GM19351 (cell line): Measurements from ENCODE around the gene MLKL.
"Not testable (repeated sequence)": the region's sequence is repeated elsewhere in the genome, so short reads cannot be mapped to it uniquely, and the experiment has no call there.

Source experiments
- ATAC-seq: cut with Tn5 transposase; IDR thresholded peaks from one replicate; pipeline ENCODE4 v1.9.1; 2021; ENCODE audit warnings: mild to moderate bottlenecking, moderate library complexity; ENCODE audit not compliant: unreplicated experiment

Gene MLKL

DNA sequence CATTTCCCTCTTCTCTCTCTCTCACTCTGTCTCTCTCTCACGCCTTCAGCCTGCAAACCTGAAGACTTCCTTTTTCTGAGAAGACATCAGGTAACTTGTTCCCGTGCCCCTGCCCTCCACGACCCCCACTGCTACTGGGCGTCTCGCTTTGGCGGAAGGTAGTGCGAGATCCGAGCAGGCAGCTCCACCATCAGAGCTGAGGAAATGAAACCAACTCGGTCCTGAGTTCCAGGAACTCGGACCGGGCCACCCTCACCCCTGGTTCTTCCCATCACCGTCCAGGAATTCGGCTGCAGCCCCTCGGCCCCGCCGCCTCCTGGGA is 585 bp downstream of the MLKL start:
- ATAC-seq: no peak

DNA sequence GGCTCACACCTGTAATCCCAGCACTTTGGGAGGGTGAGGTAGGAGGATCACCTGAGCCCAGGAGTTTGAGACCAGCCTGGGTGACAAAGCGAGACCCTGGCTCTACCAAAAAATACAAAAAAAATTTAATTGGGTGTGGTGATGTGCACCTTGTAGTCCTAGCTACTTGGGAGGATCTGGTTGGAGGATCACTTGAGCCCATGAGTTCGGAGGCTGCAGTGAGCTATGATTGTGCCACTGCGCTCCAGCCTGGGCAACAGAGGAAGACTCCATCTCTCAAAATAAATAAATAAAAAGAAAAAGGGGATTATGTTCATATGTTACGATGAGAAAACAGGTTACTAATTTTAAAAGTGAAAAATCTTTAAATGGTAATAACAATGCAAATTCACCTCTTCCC is 996 bp downstream of the MLKL start:
- ATAC-seq: no peak

DNA sequence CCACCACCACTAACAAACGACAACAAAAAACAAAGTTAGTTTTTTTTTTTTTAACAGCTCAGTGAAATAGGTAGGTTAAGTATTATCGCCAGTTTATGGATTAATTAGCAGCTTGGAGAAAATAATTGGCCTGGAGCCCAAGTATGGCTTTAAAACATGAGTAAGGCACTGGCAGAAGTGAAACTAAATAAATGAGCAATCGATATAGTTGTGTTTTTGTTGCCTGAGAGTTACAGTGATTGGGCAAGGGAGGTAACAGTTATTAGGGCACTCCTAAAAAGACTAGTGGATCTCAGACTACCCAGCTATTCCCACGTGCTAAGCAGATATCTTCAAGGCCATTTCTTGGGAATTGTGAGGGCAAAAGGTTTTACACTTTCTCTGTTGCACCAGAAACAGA is 2.4 kb downstream of the MLKL start:
- ATAC-seq: peak; percentile 21

DNA sequence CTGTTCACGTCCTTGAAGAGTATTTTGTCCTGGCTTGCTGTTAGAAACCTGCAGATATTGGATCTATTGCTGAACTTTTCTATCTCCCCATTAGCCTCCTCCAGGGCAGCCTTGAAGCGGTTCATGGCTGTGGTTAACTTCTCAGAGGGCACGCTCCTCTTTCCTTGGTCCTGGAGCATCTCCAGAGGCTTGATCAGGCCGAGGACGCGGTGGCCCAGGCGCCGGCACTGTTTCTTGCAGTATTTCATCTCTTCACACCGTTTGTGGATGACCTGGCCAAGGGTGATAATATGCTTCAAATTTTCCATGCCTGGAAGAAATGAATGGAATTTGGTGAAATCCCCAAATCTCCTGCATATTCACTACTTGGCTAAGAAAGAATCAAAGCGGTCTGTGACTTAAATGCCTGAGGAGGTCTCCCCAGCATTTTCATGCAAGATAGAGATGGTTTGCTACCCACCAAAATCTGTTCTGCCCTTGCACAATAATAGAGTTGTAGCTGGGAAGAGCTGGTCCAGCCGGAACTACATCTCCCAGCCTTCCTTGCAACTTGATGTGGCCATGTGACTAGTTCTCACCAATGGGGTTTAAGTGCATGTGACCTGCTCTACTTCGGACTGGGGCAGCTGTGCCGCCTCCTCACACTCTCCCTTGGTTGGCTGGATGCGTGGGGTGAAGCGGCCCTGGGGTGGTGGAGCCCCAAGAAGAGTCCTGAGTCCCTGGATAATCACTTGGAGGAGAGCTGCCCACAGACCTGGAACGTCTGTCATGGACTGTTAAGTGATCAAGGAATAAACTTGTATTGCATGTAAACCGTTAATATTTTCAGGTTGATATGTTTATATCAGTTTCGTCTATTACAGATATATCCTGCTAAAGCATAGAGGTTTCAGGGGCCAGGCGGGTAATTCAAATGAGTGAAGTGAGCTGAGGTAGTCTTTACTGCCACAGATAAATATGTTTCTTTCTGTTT is 4.9 kb downstream of the MLKL start:
- ATAC-seq: peak; percentile 84

DNA sequence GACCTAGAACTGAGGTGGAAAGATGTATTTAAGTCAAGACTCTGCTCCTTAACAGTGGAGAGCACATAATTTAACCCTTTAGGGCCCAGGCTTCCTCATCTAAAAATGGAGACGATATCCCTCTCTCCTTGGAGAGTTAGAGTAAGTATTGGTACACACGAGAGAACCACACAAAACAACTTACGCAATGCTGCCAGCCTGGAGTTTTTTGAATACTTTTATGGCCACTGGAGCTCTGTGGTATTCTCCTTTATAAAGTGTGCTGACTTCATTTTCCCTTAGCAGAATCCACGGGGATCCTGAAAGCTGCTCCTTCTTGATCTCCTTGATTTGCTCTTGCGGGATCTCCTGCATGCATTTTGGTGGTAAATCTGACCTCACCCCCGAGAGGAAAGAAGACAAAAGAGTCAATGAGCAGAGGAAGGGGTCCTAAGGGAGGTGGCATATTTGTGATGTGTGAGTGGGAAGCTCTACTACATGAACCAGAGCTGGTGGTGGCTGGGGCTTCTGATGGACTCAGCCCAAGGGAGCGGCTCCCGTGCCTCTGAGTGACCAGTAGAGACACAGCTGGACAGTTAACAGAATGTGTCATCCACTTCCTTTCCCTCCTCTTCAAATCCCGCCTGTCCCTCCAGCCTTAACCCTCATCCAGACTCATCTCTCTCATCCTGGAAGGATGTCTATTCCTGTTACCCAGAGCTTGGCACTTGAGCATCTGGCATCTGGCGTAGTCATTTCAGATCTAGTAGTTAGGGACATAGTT is 9.4 kb downstream of the MLKL start:
- ATAC-seq: no peak

DNA sequence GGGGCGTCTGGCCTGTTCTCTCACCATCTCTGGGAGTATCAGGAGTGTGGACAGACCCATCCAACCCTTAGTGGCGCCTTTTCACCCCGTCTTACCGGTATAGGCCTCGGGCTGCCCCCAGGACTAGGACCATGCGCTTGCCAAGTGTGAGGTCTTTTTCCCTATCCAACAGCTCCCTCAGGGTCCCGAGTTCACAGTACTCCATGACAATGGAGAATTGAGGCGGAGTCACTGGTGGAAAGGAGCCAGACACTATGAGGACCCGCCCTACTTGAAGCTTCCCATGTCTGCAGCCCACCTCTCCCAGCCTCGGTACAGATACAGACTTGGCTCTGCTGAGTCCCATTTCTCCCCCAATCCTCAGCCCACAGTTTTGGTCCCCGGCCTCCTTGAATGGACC is 18.1 kb downstream of the MLKL start:
- no peak for ATAC-seq

DNA sequence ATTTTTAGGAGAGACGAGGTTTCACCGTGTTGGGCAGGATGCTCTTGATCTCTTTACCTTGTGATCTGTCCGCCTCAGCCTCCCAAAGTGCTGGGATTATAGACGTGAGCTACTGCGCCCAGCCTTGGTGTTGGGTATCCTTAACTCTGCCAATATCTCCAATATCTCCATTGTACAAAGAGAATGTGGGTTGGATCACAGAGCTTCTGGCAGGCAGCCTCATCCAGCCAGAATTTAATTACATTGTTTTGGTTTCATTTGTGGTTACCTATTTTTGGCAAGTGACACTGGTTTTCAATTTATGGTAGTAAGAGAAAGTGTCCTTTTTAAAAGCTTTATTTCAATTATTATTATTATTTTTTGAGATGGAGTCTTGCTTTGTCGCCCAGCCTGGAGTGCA is 20.0 kb downstream of the MLKL start:
- no peak for ATAC-seq

DNA sequence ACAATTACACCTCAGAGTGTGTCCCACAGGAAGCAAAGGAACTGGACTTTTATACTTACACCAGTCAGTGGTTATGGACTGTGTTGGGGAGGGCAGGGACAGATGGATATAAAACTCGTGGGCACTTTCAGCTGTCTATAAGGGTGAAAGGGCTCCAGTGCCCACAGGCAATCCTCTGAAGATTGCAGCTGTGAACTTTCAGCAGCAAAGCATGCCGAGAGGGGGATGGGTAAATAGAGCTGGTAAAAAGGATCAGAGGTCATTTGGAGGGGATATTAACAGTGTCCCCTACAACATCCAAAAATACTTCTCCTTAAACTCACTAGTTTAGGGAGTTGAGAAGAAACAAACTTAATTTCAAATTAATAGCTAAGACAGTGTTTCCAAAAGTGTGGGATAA is 20.7 kb downstream of the MLKL start:
- ATAC-seq: no peak

DNA sequence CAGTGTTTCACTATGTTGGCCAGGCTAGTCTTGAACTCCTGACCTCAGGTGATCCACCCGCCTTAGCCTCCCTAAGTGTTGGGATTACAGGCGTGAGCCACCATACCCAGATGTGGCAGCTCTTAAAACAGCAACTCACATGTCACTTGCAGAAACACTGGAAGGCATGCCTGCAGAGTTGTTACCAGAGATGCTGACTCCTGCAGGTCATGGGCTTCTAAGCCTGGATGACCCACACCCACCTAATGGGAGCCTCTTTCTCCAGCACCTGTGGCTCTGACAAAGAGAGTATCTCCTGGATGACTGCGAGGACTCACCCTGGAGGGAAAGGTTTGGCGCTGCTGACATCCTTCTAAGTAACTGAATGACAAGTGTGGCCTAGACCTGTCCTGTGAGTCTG is 22.8 kb downstream of the MLKL start:
- no peak for ATAC-seq

DNA sequence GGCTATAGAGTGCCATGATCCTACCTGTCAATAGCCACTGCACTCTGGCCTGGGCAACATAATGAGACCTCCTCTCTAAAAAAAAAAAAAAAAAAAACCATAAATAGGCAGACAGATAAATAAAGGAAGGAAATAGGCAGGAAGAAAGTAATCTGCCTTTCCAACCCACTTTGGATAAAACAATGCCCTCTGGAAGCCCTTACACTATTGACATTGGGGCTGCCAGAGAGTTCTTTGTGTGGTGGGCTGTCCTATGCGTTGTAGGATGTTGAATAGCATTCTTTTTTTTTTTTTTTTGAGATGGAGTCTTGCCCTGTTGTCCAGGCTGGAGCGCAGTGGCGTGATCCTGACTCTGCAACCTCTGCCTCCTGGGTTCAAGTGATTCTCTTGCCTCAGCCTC is 26.8 kb downstream of the MLKL start:
- ATAC-seq: no peak

DNA sequence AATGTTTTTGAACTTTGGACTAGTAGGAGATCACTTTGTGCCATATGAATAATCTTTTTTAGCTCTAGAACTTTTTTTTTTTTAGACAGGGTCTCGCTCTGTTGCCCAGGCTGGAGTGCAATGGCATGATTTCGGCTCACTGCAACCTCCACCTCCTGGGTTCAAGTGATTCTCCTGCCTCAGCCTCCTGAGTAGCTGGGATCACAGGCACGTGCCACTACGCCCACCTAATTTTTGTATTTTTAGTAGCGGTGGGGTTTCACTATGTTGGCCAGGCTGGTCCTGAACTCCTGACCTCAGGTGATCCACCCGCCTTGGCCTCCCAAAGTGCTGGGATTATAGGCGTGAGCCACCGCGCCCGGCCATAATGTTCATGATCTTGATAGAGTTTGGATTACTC is 31.8 kb downstream of the MLKL start:
- not testable (repeated sequence) for ATAC-seq

DNA sequence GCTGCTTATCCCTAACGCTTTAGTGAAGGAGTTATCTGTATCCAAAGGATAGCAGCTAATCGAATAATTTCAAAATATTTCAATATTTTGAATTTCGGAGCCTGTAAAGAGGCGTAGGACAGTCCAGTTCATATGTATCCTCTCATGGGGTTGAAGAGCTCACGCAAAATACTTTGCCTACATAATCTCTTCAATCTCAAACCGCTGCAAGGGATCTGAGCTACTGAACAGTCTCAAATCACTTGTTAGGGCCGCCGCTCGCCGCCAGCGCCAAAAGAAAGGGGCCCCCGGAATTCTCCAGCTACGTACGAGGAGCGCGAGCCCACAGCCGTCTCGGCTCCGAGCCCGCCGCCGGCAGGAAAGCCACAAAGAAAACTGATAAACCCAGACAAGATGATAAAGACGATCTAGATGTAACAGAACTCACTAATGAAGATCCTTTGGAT is 33.4 kb downstream of the MLKL start:
- ATAC-seq: no peak

DNA sequence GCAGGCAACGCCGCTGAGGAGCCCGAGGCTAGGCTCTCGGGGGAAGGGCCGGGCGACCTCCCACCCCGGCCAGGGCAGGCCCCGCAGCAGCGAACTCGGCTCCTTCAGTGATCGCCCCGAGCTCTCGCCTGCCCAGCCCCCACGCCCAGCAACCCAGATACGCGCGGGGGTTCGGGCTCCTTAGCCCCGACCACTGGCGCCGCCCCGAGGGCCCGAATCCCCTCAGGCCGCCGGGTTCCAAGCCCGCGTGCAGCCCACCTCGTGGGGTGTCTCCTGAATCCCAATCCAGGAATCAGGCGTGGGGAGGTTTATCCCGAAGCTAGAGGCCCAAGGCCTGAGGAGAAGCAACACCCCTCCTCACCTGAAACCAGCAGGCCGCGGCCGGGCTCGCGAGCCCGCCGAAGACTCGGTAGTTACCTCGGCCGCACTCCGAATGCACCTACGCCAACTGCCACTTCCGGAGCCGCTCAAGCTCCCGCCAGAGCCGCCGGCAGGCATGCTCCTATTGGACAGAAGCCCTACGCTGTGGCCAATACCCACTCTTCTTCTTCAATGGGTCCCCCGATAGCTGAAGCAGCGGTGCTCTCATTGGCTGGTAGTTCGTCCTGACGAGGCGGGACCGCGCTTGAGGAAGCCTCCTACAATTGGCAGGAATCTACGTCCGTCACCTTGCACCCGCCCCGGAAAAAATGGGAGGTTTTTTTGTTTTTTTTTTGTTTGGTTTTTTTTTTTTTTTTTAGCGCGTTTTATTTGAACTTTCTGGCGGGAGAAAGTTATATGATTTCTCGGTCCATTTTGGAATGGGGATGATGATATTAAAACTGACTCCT is 34.0 kb downstream of the MLKL start, which contains the start of gene RFWD3:
RFWD3 (minus strand) TSS at position 453 of the 830 bp plus-strand sequence. CDS start 5,428 bp downstream, outside the sequence.
- peak; percentile 100 for ATAC-seq

DNA sequence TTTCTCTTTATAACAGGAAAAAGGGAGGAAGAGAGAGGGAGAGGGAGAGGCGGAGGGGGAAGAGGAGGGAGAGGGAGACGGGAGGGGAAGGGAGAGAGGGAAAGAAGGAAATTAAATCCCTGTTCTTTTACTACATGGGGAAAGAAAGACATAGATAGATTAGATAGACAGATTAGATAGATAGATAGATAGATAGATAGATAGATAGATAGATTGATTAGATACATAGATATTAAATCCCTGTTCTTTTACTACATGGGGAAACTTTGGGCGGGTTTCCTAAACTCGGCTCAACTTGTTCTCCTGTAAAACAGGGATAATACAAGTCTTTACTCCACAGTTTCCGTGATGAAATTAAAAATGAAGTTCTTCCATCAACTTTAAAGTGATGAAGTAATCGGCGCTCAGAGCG is 34.6 kb downstream of the MLKL start:
- ATAC-seq: no peak

DNA sequence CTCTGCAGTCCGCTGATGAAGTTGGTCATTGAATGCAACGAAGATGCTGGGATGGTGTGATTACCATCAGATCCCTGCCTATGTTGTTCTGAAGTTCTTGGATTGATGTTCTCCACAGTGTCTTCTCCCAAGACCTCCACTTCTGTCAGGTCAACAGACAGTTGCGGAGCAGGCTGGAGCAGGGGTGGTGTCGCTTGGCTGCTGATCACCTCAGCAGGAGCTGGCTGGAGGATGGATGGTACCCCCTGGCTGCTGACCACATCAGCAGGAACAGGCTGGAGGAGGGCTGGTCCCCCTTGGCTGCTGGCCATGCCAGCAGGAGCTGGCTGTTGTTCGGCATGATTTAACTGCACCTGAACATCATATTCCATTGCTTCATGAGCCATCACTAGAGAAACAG is 39.6 kb downstream of the MLKL start:
- ATAC-seq: no peak

DNA sequence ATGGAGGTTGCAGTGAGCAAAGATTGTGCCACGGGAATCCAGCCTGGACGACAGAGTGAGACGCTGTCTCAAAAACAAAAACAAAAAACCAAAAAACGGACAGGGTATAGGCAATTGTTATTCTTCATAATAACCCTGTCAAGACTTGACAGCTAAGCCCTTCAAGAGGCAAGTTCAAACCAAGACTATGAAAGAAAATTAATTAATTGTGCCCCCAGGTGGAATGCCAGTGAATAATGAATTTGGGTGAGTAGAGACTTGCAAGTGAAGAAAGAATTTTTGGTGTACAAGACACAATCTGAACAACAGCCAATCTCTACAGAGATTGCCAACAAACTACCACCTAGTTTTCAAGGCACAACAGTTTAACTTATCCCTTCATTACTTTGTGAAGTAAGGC is 40.3 kb downstream of the MLKL start:
- ATAC-seq: no peak

DNA sequence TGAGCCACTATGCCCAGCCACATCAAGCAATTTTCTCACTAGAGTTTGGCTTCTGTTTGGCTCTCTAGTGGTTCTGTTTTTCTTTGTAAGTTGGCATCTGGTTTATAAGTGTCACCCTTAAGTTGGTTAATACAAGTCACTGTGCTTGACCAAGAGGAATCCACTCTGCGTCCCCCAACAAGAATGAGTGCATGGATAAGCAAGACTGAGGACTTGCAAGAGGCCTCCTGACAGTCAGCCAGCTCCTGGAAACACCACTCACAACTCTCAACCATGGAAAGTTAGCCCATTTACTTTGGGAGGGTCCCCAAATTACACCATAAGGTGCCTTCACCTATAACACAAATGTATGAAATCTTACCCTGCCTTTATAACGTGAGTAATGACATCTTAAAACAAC is 41.6 kb downstream of the MLKL start:
- ATAC-seq: no peak

DNA sequence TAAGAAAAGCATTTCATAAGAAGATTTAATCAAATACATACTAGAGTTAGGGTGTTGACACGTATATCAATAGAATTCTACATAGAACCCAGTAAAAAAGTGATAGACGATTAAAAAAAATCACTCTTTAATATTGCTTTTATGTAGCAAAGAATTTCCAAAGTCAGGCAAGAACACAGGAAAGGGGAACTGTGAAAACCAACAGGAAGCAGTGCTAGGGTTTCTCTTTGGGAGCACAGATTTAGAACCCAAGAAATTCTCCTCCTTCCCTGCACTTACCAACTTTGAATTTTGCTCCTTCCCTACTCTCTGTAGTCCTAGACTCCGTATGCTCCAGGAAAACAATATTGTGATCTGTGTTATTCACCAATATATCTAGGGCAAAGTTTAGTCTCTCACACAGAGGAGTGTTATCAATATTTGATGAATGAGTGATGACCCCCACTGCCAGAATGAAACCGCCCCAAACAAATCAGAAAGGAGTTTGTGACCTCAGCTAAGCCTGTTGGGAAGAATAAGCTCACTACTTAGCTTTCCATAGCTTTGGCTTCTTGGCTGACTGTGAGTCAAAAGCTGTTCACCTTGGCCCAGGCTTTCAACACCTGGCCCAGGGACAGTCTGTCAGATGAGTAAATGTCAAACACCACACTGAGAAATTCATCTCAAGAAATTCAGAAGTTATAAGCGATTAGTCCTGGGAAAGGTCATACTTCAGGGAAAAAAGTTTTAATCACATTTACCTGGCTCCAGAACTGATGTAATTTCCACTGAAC is 42.6 kb downstream of the MLKL start:
- ATAC-seq: no peak

DNA sequence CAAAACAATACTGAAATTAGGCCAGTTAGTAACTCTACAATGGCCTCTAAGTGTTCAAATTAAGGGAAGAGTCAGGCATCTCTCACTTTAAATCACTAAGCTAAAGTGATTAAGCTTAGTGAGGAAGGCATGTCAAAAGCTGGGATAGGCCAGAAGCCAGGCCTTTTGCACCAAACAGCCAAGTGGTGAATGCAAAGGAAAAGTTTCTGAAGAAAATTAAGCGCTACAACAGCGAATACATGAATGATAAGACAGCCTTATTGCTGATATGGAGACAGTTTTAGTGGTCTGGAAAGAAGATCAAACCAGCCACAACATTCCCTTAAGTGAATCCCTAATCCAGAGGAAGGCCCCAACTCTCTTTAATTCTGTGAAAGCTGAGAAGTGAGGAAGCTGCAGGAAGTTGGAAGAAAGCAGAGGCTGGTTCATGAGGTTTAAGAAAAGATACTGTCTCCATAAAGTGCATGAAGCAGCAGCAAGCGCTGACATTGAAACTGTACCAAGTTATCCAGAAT is 46.1 kb downstream of the MLKL start:
- no peak for ATAC-seq

DNA sequence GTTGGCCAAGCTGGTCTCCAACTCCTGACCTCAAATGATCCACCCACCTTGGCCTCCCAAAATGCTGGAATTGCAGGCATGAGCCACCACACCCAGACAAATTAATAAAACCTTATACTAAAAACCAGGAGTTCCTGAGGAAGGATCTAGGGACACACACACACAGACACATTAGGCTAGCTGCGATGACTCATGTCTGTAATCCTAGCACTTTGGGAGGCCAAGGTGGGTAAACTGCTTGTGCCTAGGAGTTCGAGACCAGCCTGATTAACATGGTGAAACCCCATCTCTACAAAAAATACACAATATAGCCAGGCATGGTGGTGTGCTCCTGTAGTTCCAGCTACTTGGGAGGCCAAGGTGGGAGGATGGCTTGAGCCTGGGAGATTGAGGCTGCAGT is 47.8 kb downstream of the MLKL start:
- ATAC-seq: not testable (repeated sequence)
